ENCODE data around the gene PLN. TPM values are rescaled to one million over a fixed set of nuclear protein-coding genes. Genes with fewer than 3 reads are reported as not detected.

Gene PLN
- total RNA-seq, 1 donor, result 5.2 TPM

DNA sequence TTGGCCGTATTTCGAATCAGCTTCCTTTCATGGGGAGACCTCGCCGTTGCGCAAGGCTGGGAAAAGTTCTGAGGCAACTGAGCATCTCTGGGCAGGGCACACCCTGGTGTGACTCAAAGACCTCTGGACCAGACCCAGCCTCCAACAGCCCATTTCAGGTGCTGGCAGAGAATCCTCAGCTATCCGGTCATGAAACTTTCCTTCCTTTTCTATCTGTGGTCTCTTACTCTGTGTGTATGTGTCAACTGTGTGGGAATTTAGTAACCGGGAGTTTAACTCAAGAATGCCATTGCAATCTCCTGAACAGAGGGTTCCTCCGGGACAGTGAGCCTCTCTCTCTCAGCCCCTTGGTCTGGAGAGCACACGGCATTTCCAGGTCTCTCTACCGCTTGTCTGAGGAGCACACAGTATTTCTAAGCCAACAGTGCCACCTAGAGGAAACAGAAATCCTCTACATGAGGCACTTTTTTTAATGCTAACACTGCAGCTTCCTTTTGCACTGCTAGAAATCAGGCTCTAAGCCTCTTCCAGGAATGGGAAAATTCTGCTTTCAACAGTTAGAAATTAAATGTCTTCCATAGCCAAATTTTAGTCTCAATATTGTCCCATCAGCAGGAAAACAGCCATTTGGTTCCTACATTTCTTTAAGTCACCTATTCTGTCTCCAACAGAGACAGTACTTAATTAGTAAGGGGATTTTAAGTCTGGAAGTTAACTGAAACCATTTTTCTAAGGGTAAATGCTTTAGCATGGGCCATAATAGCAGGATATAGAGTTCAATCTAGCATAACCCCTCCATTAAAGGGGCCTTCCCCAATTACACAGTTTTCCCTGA lies 32.7 kb downstream of the PLN start:
- H3K4me3 ChIP-seq (ENCODE audit: low read depth, low read length), result no peak overlapping the region
- DNase-seq (ENCODE audit: low read depth), result peak; percentile 84
- TF ChIP-seq, protein P1, sequence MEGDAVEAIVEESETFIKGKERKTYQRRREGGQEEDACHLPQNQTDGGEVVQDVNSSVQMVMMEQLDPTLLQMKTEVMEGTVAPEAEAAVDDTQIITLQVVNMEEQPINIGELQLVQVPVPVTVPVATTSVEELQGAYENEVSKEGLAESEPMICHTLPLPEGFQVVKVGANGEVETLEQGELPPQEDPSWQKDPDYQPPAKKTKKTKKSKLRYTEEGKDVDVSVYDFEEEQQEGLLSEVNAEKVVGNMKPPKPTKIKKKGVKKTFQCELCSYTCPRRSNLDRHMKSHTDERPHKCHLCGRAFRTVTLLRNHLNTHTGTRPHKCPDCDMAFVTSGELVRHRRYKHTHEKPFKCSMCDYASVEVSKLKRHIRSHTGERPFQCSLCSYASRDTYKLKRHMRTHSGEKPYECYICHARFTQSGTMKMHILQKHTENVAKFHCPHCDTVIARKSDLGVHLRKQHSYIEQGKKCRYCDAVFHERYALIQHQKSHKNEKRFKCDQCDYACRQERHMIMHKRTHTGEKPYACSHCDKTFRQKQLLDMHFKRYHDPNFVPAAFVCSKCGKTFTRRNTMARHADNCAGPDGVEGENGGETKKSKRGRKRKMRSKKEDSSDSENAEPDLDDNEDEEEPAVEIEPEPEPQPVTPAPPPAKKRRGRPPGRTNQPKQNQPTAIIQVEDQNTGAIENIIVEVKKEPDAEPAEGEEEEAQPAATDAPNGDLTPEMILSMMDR (IDR thresholded peaks at IDR 0.05; ENCODE audit: insufficient read depth, low read depth, low read length), result peak; percentile 82

DNA sequence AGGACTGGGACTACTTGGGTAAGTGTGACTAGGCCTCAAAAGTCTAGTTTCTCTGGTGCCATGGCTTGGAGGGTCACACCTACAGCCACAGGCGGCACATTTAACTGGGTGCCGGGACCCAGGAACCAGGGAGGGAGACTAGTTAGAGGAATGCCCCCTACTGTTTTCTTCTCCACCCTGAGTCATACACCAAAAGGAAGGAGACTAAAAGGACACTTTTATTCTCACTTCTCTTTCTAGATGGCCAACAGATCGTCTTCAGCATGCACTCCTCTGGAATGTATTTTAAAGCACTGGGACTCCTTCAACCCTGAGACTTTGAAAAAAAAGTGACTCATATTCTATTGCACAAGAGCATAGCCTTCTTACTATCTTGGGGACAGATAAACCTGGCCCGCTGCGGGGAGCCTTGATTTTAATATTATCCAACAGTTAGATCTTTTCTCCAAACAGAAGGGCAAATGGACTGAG lies 33.4 kb downstream of the PLN start:
- H3K4me3 ChIP-seq (ENCODE audit: low read depth, low read length), result no peak overlapping the region
- TF ChIP-seq, protein P1 (IDR thresholded peaks at IDR 0.05; ENCODE audit: insufficient read depth, low read depth, low read length), result no peak
- peak; percentile 86 for DNase-seq (ENCODE audit: low read depth)

DNA sequence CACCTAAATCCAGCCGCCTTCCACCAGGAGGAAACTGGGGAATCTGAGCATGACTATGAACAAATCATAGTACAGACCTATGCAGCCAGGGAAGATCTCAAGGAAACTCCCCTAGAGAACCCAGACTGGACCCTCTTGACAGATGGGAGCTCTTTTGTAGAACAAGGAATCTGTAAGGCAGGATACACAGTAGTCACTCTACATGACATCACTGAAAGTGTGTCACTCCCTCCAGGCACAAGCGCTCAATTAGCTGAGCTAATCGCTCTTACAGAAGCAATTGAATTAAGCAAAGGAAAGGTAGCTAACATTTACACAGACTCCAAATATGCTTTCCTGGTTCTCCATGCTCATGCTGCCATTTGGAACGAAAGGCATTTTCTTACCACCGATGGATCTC lies 36.8 kb downstream of the PLN start:
- H3K4me3 ChIP-seq (ENCODE audit: low read depth, low read length), result no peak overlapping the region
- DNase-seq (ENCODE audit: low read depth), result no peak
- TF ChIP-seq, protein P1 (IDR thresholded peaks at IDR 0.05; ENCODE audit: insufficient read depth, low read depth, low read length), result no peak

DNA sequence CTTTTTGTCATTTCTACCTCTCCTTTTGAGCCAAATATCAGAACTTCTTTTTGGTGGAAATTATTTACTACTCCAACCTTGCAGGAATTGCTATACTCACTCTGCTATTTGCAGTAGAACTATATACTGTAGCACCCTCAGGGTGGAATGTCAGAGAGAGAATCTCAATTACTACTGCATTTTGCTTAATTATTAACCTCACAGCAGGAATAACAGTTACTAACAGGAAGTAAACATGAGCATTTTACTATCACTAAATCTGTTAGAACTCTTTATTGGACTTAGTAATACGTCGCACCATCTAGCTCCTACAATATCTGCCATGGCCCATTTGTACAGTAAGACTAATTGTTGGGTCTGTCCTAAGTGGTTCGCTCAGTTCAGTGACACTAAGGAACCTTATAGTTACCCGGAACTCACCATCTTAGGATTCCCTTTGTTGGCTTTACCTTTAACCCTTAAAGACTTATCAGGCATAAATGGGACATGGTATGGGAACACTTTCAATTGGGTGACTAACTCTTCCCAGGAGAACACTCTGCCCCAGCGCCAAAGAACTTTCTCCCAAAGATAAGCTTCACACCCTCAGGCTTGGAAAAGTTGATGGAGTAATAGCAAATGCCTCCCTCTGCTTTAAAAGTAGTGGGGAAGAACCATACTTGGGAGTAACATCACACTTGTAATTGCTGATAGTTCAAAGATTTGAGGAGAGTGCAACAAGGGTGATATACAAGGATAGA lies 38.8 kb downstream of the PLN start:
- H3K4me3 ChIP-seq (ENCODE audit: low read depth, low read length), result no peak overlapping the region
- TF ChIP-seq, protein P1 (IDR thresholded peaks at IDR 0.05; ENCODE audit: insufficient read depth, low read depth, low read length), result no peak
- DNase-seq (ENCODE audit: low read depth), result no peak

DNA sequence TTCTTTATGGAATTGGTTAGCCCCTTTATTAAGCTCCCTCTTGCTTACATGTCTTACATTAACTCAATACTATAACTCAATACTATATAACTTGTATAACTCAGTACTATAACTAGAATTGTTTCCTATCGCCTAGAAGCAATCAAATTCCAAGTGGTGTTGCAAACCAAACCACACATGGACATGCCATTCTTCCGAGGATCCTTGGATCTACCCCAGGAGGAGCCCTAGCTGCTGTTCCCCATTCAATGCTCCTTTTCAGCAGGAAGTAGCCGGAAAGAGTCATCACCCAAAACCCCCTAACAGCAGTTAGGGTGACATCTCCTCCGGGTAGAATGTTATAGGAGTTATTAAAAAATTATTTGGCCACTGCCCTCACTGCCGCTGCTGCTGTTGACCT lies 40.5 kb downstream of the PLN start:
- DNase-seq (ENCODE audit: low read depth), result no peak
- no peak overlapping the region for H3K4me3 ChIP-seq (ENCODE audit: low read depth, low read length)
- TF ChIP-seq, protein P1 (IDR thresholded peaks at IDR 0.05; ENCODE audit: insufficient read depth, low read depth, low read length), result no peak

DNA sequence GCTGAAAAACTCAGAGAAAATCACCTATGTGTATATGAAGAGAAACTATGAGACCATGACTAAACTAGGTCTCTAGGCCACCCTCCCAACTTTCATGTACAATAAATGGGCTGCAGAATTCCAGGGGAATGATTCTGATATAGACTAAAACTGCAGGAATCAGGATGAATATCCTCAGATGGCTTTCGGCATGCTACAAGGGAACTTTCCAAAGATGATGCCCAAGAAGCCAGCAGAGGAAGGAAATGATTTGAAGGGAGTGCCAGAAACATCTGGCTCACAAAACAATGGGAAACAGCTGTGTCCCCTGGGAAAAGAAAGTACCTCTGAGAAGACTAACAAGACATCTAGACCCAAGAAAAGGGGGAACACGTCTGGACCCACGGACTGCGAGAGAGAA lies 41.1 kb downstream of the PLN start:
- no peak overlapping the region for H3K4me3 ChIP-seq (ENCODE audit: low read depth, low read length)
- no peak for DNase-seq (ENCODE audit: low read depth)
- TF ChIP-seq, protein P1 (IDR thresholded peaks at IDR 0.05; ENCODE audit: insufficient read depth, low read depth, low read length), result no peak

Measured in fibroblast of villous mesenchyme (primary cell).